ENCODE data around the gene DMD.
A peak's percentile ranks its signal among the peaks of the same experiment; 100 is the strongest.

Gene DMD

GRCh38 chrX:31130457-31131220 is 2080.7 kb downstream of the DMD start:
- H3K27ac ChIP-seq, result no peak overlapping the region
- peaks cover 2% of the 10 kb centered on the region for H3K36me3 ChIP-seq (replicated peaks)
- no peak overlapping the region for H3K4me3 ChIP-seq (ENCODE audit: low read depth, low read length)
- TF ChIP-seq CTCF (IDR thresholded peaks at IDR 0.05; ENCODE audit: low read depth, low read length, missing control alignments), result no peak
- H3K27me3 ChIP-seq (replicated peaks), result no peaks in the 10 kb centered on the region
- in situ Hi-C loops (cut with HindIII; ENCODE audit: low pct_ligation_motif_present, low sequenced_read_pairs), result no loop called here
- DNase-seq, result no peak

GRCh38 chrX:31128855-31129254 is 2082.5 kb downstream of the DMD start:
- Histone ChIP-seq H3K36me3 (replicated peaks) (peaks cover 7% of the 10 kb centered on the region), H3K27me3 (replicated peaks) (no peaks in the 10 kb centered on the region), H3K27ac (no peak overlapping the region), H3K4me3 (ENCODE audit: low read depth, low read length) (no peak overlapping the region)
- no peak for TF ChIP-seq CTCF (IDR thresholded peaks at IDR 0.05; ENCODE audit: low read depth, low read length, missing control alignments)
- in situ Hi-C loops (cut with HindIII; ENCODE audit: low pct_ligation_motif_present, low sequenced_read_pairs), result no loop called here
- no peak for DNase-seq

GRCh38 chrX:31127716-31128115 is 2083.6 kb downstream of the DMD start:
- Histone ChIP-seq H3K27me3 (replicated peaks) (no peaks in the 10 kb centered on the region), H3K4me3 (ENCODE audit: low read depth, low read length) (no peak overlapping the region), H3K36me3 (replicated peaks) (peaks cover 7% of the 10 kb centered on the region), H3K27ac (no peak overlapping the region)
- no peak for TF ChIP-seq CTCF (IDR thresholded peaks at IDR 0.05; ENCODE audit: low read depth, low read length, missing control alignments)
- no peak for DNase-seq
- in situ Hi-C loops (cut with HindIII; ENCODE audit: low pct_ligation_motif_present, low sequenced_read_pairs), result no loop called here

GRCh38 chrX:31126205-31126604 is 2085.1 kb downstream of the DMD start:
- Histone ChIP-seq H3K4me3 (ENCODE audit: low read depth, low read length) (no peak overlapping the region), H3K27ac (peak overlapping the region; percentile 52), H3K27me3 (replicated peaks) (no peaks in the 10 kb centered on the region), H3K36me3 (replicated peaks) (peaks cover 5% of the 10 kb centered on the region)
- DNase-seq, result peak; percentile 70
- in situ Hi-C loops (cut with HindIII; ENCODE audit: low pct_ligation_motif_present, low sequenced_read_pairs), result no loop called here
- TF ChIP-seq CTCF (IDR thresholded peaks at IDR 0.05; ENCODE audit: low read depth, low read length, missing control alignments), result no peak

- in situ Hi-C loops (cut with HindIII; ENCODE audit: low pct_ligation_motif_present, low sequenced_read_pairs), result no loop called here
These were observed 2086.8 kb downstream of the DMD start for GRCh38 chrX:31124536-31124935.

More at GRCh38 chrX:31124536-31124935, 2086.8 kb downstream of the DMD start:
- DNase-seq, result no peak
- no peak overlapping the region for H3K27ac ChIP-seq
- TF ChIP-seq CTCF (IDR thresholded peaks at IDR 0.05; ENCODE audit: low read depth, low read length, missing control alignments), result no peak
- H3K27me3 ChIP-seq (replicated peaks), result no peaks in the 10 kb centered on the region
- H3K4me3 ChIP-seq (ENCODE audit: low read depth, low read length), result no peak overlapping the region
- peaks cover 5% of the 10 kb centered on the region for H3K36me3 ChIP-seq (replicated peaks)

Measured in brain microvascular endothelial cell (primary cell).